A549 (cell line): ENCODE data around the gene DCLRE1B. TPM values are rescaled to one million over a fixed set of nuclear protein-coding genes. Genes with fewer than 3 reads are reported as not detected.

Experiments used
- ATAC-seq, 2 experiments: fragments of 200-7000 bp in 1 of 2; fragments of >200 bp in 1 of 2; cut with Nextera tagmentation in 1 of 2; cut with Tn5 transposase in 1 of 2; 3 replicates each; pipeline versions ENCODE4 v1.8.0 to v1.9.1; 2018 to 2020; ENCODE audit warnings: mild to moderate bottlenecking in 1 of 2, moderate library complexity in 1 of 2
- CTCF ChIA-PET: fragments of 300-600 bp; sonication (Branson Sonifier 250); formaldehyde crosslinking; extraction: SDS; loops from one replicate; lab custom pipeline; 2021; ENCODE audit warnings: antibody characterized with exemption, inconsistent platforms; lab: Yijun Ruan, JAX
- POLR2A ChIA-PET: fragments of 350-600 bp; formaldehyde crosslinking; extraction: SDS; loops from one replicate; lab custom pipeline; 2021; ENCODE audit warnings: antibody characterized with exemption, inconsistent platforms; lab: Yijun Ruan, JAX
- DNase-seq, 2 experiments: peaks; one replicate each; pipeline versions ENCODE4 v3.0.0 to v3.0.0-alpha.2; 2011 to 2016; ENCODE audit warnings: low read depth in 1 of 2, low spot score in 1 of 2
- FAIRE-seq: peaks from 2 replicates; lab custom pipeline; 2011; peaks lifted over from hg19 to GRCh38; lab: Jason Lieb, UNC
- H3K27ac ChIP-seq, 2 experiments: fragments of >200 bp; sonication (Bioruptor Twin); formaldehyde crosslinking; 3 replicates each; pipeline ENCODE4 v1.5.1; 2016 to 2017
- H3K4me1 ChIP-seq: fragments of >200 bp; sonication (Bioruptor Twin); formaldehyde crosslinking; 3 replicates; pipeline ENCODE4 v1.6.1; 2016
- H3K4me2 ChIP-seq: fragments of >200 bp; sonication (Bioruptor Twin); formaldehyde crosslinking; 3 replicates; pipeline ENCODE4 v1.6.1; 2016
- H3K4me3 ChIP-seq: fragments of >200 bp; sonication (Bioruptor Twin); formaldehyde crosslinking; 3 replicates; pipeline ENCODE4 v1.5.1; 2016
- H3K9me3 ChIP-seq: fragments of >200 bp; sonication (Bioruptor Twin); formaldehyde crosslinking; 3 replicates; pipeline ENCODE4 v1.6.1; 2016
- BHLHE40 ChIP-seq: IDR thresholded peaks from 2 replicates; pipeline ENCODE4 v1.6.1; 2012; ENCODE audit warnings: low read depth, low read length, inconsistent platforms
- CBX8 ChIP-seq: fragments of 200-600 bp; sonication (generic); IDR thresholded peaks from 2 replicates; pipeline ENCODE4 v1.6.1; 2016
- CEBPB ChIP-seq, 2 experiments: fragments of >200 bp in 1 of 2; sonication (Bioruptor Twin) in 1 of 2; formaldehyde crosslinking in 1 of 2; IDR thresholded peaks; 2 replicates each; pipeline ENCODE4 v1.6.1; 2012 to 2016
- EHF ChIP-seq: fragments of 250-450 bp; sonication (Bioruptor Pico); IDR thresholded peaks from 2 replicates; pipeline ENCODE4 v1.5.0; 2020; ENCODE audit warnings: mild to moderate bottlenecking
- EHMT2 ChIP-seq: fragments of 200-600 bp; sonication (generic); IDR thresholded peaks from 2 replicates; pipeline ENCODE4 v1.6.1; 2016; ENCODE audit warnings: antibody characterized with exemption, low read depth, mild to moderate bottlenecking, moderate library complexity
- ESRRA ChIP-seq: fragments of 150-350 bp; IDR thresholded peaks from 2 replicates; pipeline ENCODE4 v1.6.1; 2014; ENCODE audit warnings: mild to moderate bottlenecking, low read length, borderline replicate concordance
- FOSL2 ChIP-seq, 2 experiments: fragments of 450-650 bp in 1 of 2; fragments of >200 bp in 1 of 2; sonication (Bioruptor Twin) in 1 of 2; formaldehyde crosslinking; IDR thresholded peaks; 2 replicates each; pipeline versions ENCODE4 v1.5.0 to v1.6.1; 2016 to 2020; ENCODE audit warnings: mild to moderate bottlenecking in 1 of 2, moderate library complexity in 1 of 2
- FOXS1 ChIP-seq: fragments of 250-450 bp; sonication (Bioruptor Pico); IDR thresholded peaks from 2 replicates; pipeline ENCODE4 v1.5.0; 2020; ENCODE audit warnings: mild to moderate bottlenecking, moderate library complexity
- GATA3 ChIP-seq: IDR thresholded peaks from 2 replicates; pipeline ENCODE4 v1.6.1; 2012; ENCODE audit warnings: borderline replicate concordance
- HDAC2 ChIP-seq: fragments of 200-600 bp; sonication (generic); IDR thresholded peaks from 2 replicates; pipeline ENCODE4 v1.6.1; 2016
- HOXA7 ChIP-seq: fragments of 250-450 bp; sonication (Bioruptor Pico); IDR thresholded peaks from 2 replicates; pipeline ENCODE4 v1.5.0; 2020; ENCODE audit warnings: mild to moderate bottlenecking, moderate library complexity
- HOXB13 ChIP-seq: fragments of 250-450 bp; sonication (Bioruptor Pico); IDR thresholded peaks from 2 replicates; pipeline ENCODE4 v1.5.0; 2020; ENCODE audit warnings: low read depth, mild to moderate bottlenecking, moderate library complexity
- JUNB ChIP-seq: fragments of >200 bp; sonication (Bioruptor Twin); formaldehyde crosslinking; IDR thresholded peaks from 2 replicates; pipeline ENCODE4 v1.6.1; 2016
- KDM1A ChIP-seq: fragments of 200-600 bp; sonication (generic); IDR thresholded peaks from 2 replicates; pipeline ENCODE4 v1.6.1; 2016; ENCODE audit warnings: low read depth, mild to moderate bottlenecking
- KDM5A ChIP-seq: fragments of 200-600 bp; sonication (generic); IDR thresholded peaks from 2 replicates; pipeline ENCODE4 v1.6.1; 2016; ENCODE audit warnings: antibody characterized with exemption, mild to moderate bottlenecking
- MYC ChIP-seq: IDR thresholded peaks from 2 replicates; pipeline ENCODE4 v1.6.1; 2012; ENCODE audit warnings: mild to moderate bottlenecking, inconsistent platforms, low read length, improper control_type of control experiment, borderline replicate concordance
- NFE2L2 ChIP-seq: fragments of 150-350 bp; conservative IDR thresholded peaks from 2 replicates; pipeline ENCODE4 v1.6.1; 2014; ENCODE audit warnings: low read length
- NPAS2 ChIP-seq: fragments of 250-450 bp; sonication (Bioruptor Pico); IDR thresholded peaks from 2 replicates; pipeline ENCODE4 v1.8.0; 2022; ENCODE audit warnings: mild to moderate bottlenecking, moderate library complexity, borderline replicate concordance
- PHF8 ChIP-seq: fragments of 200-600 bp; sonication (generic); IDR thresholded peaks from 2 replicates; pipeline ENCODE4 v1.6.1; 2016; ENCODE audit warnings: low read depth, mild to moderate bottlenecking, antibody characterized with exemption, moderate library complexity, borderline replicate concordance
- POLR2AphosphoS2 ChIP-seq: conservative IDR thresholded peaks from 2 replicates; pipeline ENCODE4 v1.6.1; 2012; ENCODE audit warnings: low read length, improper control_type of control experiment, inconsistent platforms
- RAD21 ChIP-seq, 2 experiments: fragments of >200 bp in 1 of 2; sonication (Bioruptor Twin) in 1 of 2; formaldehyde crosslinking in 1 of 2; IDR thresholded peaks in 1 of 2; conservative IDR thresholded peaks in 1 of 2; 2 replicates in 1 of 2; 3 replicates in 1 of 2; pipeline ENCODE4 v1.6.1; 2012 to 2018; ENCODE audit warnings: inconsistent platforms in 1 of 2
- RARB ChIP-seq: fragments of 250-450 bp; sonication (Bioruptor Pico); IDR thresholded peaks from 2 replicates; pipeline ENCODE4 v1.8.0; 2021; ENCODE audit warnings: mild to moderate bottlenecking, moderate library complexity
- RCOR1 ChIP-seq: fragments of 150-350 bp; IDR thresholded peaks from 2 replicates; pipeline ENCODE4 v1.6.1; 2014; ENCODE audit warnings: antibody characterized with exemption, low read length, low read depth
- RFX5 ChIP-seq: fragments of 450-650 bp; IDR thresholded peaks from 2 replicates; pipeline ENCODE4 v1.7.1; 2014; ENCODE audit warnings: antibody characterized with exemption, mild to moderate bottlenecking, moderate library complexity
- RNF2 ChIP-seq: fragments of 200-600 bp; sonication (generic); IDR thresholded peaks from 2 replicates; pipeline ENCODE4 v1.6.1; 2016; ENCODE audit warnings: low read depth, mild to moderate bottlenecking, antibody characterized with exemption, moderate library complexity, borderline replicate concordance
- ZSCAN20 ChIP-seq: fragments of 250-450 bp; sonication (Bioruptor Pico); IDR thresholded peaks from 2 replicates; pipeline ENCODE4 v1.8.0; 2022; ENCODE audit warnings: mild to moderate bottlenecking, moderate library complexity
- WGBS: methylation state at CpG from one replicate; pipeline ENCODE4 v1.1.6; 2017; ENCODE audit errors: missing lambda C conversion rate; 5-methylcytosine and 5-hydroxymethylcytosine counted together
- polyA plus RNA-seq, 4 experiments: library from polyadenylated mRNA; depleted of rRNA in 3 of 4; stranded (reverse); fragments of >200 nt; fragmentation: RNase III in 1 of 4; extraction: RNeasy Plus Mini Kit Qiagen cat#74134 plus additional on column Dnase treatment in 1 of 4; gene quantifications; 2 replicates in 3 of 4; 3 replicates in 1 of 4; pipeline ENCODE4 v1.2.3, GENCODE V29; 2011 to 2017
- TF ChIP-seq, protein P1 (sequence below): fragments of 200-600 bp; sonication (generic); IDR thresholded peaks from 2 replicates; pipeline ENCODE4 v1.6.1; 2016; ENCODE audit warnings: antibody characterized with exemption, mild to moderate bottlenecking, moderate library complexity
- TF ChIP-seq, protein P2 (sequence below): fragments of 250-450 bp; sonication (Bioruptor Pico); IDR thresholded peaks from 2 replicates; pipeline ENCODE4 v1.5.0; 2020; ENCODE audit warnings: low read depth, mild to moderate bottlenecking, moderate library complexity
- TF ChIP-seq, protein P3 (sequence below): fragments of >200 bp; sonication (Bioruptor Twin); formaldehyde crosslinking; IDR thresholded peaks from 3 replicates; pipeline ENCODE4 v1.5.1; 2016
- TF ChIP-seq, protein P4 (sequence below): fragments of 450-650 bp; IDR thresholded peaks from 2 replicates; pipeline ENCODE4 v1.6.1; 2014; ENCODE audit warnings: antibody characterized with exemption

DCLRE1B gene
- polyA plus RNA-seq, 2 of the 4 experiments (the other 2 are of a cell fraction), result 4.8 to 5.7 TPM

DNA sequence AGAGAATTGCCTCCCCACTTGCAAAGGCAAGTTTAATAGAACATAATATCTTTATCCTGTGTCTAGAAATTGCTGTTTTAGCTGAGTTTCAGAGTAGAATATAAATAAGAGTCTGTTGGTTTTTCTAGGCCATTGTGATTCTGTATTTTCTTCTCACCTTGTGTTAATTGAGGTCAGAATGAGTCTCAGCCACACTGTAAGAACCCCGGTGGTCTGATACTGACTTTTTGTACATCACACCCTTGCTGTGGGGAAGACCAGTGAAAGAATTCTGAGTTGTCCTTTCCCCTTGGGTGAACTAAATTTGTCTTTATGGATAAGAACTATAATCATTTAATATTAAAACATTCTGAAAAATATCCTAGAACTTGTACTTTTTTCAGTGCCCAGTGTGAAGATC is 30.8 kb downstream of the DCLRE1B start:
- no peak for ATAC-seq
- POLR2A ChIA-PET, result no interaction called here
- no peak for TF ChIP-seq POLR2AphosphoS2
- no peak for TF ChIP-seq EHMT2
- no peak for TF ChIP-seq HOXB13 (CRISPR knock-in tag)
- no peak for TF ChIP-seq HDAC2
- no peak for TF ChIP-seq RARB (CRISPR knock-in tag)
- TF ChIP-seq FOSL2 (IDR thresholded peaks at IDR 0.05), result no peak
- TF ChIP-seq FOSL2 (CRISPR knock-in tag; IDR thresholded peaks at IDR 0.05), result no peak
- no peak for TF ChIP-seq EHF (CRISPR knock-in tag)
- TF ChIP-seq RAD21 (conservative IDR thresholded peaks at IDR 0.05 in 1 of 2, IDR thresholded peaks at IDR 0.05 in 1 of 2), result no peak
- TF ChIP-seq RCOR1, result no peak
- TF ChIP-seq, protein P1, sequence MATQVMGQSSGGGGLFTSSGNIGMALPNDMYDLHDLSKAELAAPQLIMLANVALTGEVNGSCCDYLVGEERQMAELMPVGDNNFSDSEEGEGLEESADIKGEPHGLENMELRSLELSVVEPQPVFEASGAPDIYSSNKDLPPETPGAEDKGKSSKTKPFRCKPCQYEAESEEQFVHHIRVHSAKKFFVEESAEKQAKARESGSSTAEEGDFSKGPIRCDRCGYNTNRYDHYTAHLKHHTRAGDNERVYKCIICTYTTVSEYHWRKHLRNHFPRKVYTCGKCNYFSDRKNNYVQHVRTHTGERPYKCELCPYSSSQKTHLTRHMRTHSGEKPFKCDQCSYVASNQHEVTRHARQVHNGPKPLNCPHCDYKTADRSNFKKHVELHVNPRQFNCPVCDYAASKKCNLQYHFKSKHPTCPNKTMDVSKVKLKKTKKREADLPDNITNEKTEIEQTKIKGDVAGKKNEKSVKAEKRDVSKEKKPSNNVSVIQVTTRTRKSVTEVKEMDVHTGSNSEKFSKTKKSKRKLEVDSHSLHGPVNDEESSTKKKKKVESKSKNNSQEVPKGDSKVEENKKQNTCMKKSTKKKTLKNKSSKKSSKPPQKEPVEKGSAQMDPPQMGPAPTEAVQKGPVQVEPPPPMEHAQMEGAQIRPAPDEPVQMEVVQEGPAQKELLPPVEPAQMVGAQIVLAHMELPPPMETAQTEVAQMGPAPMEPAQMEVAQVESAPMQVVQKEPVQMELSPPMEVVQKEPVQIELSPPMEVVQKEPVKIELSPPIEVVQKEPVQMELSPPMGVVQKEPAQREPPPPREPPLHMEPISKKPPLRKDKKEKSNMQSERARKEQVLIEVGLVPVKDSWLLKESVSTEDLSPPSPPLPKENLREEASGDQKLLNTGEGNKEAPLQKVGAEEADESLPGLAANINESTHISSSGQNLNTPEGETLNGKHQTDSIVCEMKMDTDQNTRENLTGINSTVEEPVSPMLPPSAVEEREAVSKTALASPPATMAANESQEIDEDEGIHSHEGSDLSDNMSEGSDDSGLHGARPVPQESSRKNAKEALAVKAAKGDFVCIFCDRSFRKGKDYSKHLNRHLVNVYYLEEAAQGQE, result no peak
- TF ChIP-seq FOXS1, result no peak
- WGBS, result 95% methylated on average over 1 of the region's 1 CpG
- Histone ChIP-seq H3K4me2 (no peak overlapping the region), H3K9me3 (no peaks in the 10 kb centered on the region), H3K27ac (no peak overlapping the region), H3K4me3 (no peak overlapping the region), H3K4me1 (peaks cover 9% of the 10 kb centered on the region)
- CTCF ChIA-PET, result no interaction called here
- no peak for FAIRE-seq
- DNase-seq, result no peak

DNA sequence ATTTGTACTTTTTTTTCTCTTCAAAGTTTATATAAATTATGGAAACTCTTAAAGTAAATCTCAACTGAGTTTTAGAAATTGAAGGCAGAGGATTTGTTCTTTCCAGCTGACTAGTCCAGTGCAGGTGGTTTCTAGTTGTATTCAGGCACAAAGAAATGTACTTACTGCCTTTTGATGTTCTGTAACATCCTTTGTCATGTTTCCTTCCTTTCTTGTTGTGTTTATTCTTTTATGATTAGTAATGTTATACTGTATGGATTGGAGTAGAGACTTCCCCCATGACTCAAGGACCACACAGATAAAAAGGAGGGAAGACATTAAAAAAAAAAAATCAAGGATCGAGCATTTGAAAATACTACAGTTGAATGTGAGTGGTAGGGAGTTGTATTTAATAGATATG is 32.0 kb downstream of the DCLRE1B start:
- H3K4me1 ChIP-seq, result no peaks in the 10 kb centered on the region
- no peak overlapping the region for H3K4me2 ChIP-seq
- DNase-seq (no peak), ATAC-seq (no peak), FAIRE-seq (no peak)
- WGBS, result 41% methylated on average over 1 of the region's 1 CpG
- POLR2A ChIA-PET, result no interaction called here
- H3K27ac ChIP-seq, result no peak overlapping the region
- TF ChIP-seq KDM1A (no peak), PHF8 (no peak), KDM5A (no peak), MYC (no peak), FOXS1 (no peak), NPAS2 (CRISPR knock-in tag) (no peak), GATA3 (no peak), HOXA7 (no peak), RNF2 (no peak), ESRRA (no peak)
- TF ChIP-seq, protein P2, sequence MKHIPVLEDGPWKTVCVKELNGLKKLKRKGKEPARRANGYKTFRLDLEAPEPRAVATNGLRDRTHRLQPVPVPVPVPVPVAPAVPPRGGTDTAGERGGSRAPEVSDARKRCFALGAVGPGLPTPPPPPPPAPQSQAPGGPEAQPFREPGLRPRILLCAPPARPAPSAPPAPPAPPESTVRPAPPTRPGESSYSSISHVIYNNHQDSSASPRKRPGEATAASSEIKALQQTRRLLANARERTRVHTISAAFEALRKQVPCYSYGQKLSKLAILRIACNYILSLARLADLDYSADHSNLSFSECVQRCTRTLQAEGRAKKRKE (CRISPR knock-in tag), result no peak
- CTCF ChIA-PET, result no interaction called here
- no peaks in the 10 kb centered on the region for H3K9me3 ChIP-seq
- H3K4me3 ChIP-seq, result no peak overlapping the region

DNA sequence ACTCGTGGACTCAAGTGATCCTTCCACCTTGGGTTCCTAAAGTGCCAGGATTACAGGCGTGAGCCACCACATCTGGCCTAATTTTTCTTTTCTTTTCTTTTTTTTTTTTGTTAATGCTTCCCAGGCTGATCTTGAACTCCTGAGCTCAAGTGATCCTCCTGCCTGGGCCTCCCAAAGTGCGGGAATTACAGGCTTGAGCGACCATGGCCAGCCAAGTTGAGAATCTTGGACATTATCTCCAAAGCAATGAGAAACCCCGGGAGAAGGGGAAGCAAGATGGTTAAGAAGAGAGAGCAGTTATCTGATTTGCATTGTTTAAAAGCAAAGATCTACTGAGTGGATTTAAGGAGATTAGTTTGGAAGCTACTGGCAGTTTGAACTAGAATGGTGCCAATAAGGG is 33.1 kb downstream of the DCLRE1B start:
- ChIA-PET POLR2A (no interaction called here), CTCF (interaction anchor here (1.1 kb wide), 1 partner anchor 33 kb away, joined by 3 read pairs; the partner anchor contains the start of gene DCLRE1B)
- no peak for ATAC-seq
- 80% methylated on average over 5 of the region's 5 CpGs for WGBS
- no peak overlapping the region for H3K27ac ChIP-seq
- no peak overlapping the region for H3K4me2 ChIP-seq
- no peak for FAIRE-seq
- no peak for DNase-seq
- no peaks in the 10 kb centered on the region for H3K4me1 ChIP-seq
- no peak overlapping the region for H3K4me3 ChIP-seq
- H3K9me3 ChIP-seq, result no peaks in the 10 kb centered on the region
- TF ChIP-seq ESRRA (no peak), PHF8 (no peak), NFE2L2 (no peak), RFX5 (no peak), ZSCAN20 (CRISPR knock-in tag) (no peak), KDM1A (no peak), CEBPB (IDR thresholded peaks at IDR 0.05) (no peak), JUNB (no peak), KDM5A (no peak), BHLHE40 (no peak), HOXB13 (CRISPR knock-in tag) (no peak), CBX8 (no peak)
- TF ChIP-seq, protein P3, sequence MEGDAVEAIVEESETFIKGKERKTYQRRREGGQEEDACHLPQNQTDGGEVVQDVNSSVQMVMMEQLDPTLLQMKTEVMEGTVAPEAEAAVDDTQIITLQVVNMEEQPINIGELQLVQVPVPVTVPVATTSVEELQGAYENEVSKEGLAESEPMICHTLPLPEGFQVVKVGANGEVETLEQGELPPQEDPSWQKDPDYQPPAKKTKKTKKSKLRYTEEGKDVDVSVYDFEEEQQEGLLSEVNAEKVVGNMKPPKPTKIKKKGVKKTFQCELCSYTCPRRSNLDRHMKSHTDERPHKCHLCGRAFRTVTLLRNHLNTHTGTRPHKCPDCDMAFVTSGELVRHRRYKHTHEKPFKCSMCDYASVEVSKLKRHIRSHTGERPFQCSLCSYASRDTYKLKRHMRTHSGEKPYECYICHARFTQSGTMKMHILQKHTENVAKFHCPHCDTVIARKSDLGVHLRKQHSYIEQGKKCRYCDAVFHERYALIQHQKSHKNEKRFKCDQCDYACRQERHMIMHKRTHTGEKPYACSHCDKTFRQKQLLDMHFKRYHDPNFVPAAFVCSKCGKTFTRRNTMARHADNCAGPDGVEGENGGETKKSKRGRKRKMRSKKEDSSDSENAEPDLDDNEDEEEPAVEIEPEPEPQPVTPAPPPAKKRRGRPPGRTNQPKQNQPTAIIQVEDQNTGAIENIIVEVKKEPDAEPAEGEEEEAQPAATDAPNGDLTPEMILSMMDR, result no peak
- TF ChIP-seq, protein P4, sequence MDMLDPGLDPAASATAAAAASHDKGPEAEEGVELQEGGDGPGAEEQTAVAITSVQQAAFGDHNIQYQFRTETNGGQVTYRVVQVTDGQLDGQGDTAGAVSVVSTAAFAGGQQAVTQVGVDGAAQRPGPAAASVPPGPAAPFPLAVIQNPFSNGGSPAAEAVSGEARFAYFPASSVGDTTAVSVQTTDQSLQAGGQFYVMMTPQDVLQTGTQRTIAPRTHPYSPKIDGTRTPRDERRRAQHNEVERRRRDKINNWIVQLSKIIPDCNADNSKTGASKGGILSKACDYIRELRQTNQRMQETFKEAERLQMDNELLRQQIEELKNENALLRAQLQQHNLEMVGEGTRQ, result no peak
